OCI-LY7 (cell line): Measurements from ENCODE around the gene LTB4R. TPM values are rescaled to one million over a fixed set of nuclear protein-coding genes. Genes with fewer than 3 reads are reported as not detected.
A peak's percentile ranks its signal among the peaks of the same experiment; 100 is the strongest.

ENCODE experiments used
- BruUV-seq: library from RNA; stranded (reverse); fragments of 400-500 nt; replicated peaks from 2 replicates; lab custom pipeline; 2021; lab: Mats Ljungman, UMichigan
- CTCF ChIA-PET: fragments of 300-600 bp; sonication (Branson Sonifier 250); formaldehyde crosslinking; loops from one replicate; lab custom pipeline; 2022; ENCODE audit warnings: antibody characterized with exemption; ENCODE audit not compliant: unreplicated experiment; lab: Charles Lee
- POLR2A ChIA-PET: fragments of 300-600 bp; sonication (Branson Sonifier 250); formaldehyde crosslinking; loops from one replicate; lab custom pipeline; 2022; ENCODE audit warnings: antibody characterized with exemption; lab: Charles Lee
- DNase-seq: peaks from one replicate; pipeline ENCODE4 v3.0.0-alpha.2; 2015; ENCODE audit warnings: low spot score
- H2AFZ ChIP-seq: fragments of 200-600 bp; sonication (generic), shearing (Covaris generic); 2 replicates; pipeline ENCODE4 v1.6.1; 2014; ENCODE audit warnings: mild to moderate bottlenecking, antibody characterized with exemption, low read length, moderate library complexity
- H3K27ac ChIP-seq: fragments of 200-600 bp; sonication (generic); 2 replicates; pipeline ENCODE4 v1.5.1; 2014; ENCODE audit warnings: mixed run types, low read depth, mild to moderate bottlenecking, moderate library complexity, low read length, inconsistent platforms; ENCODE audit not compliant: poor library complexity, severe bottlenecking
- H3K36me3 ChIP-seq: fragments of 200-600 bp; sonication (generic); 2 replicates; pipeline ENCODE4 v1.6.1; 2014; ENCODE audit warnings: mild to moderate bottlenecking, antibody characterized with exemption, low read length, moderate library complexity, mixed read lengths; ENCODE audit not compliant: insufficient read depth
- H3K4me1 ChIP-seq: fragments of 200-600 bp; sonication (generic); 2 replicates; pipeline ENCODE4 v1.5.1; 2014; ENCODE audit warnings: mild to moderate bottlenecking, low read length; ENCODE audit not compliant: insufficient read depth, poor library complexity, severe bottlenecking
- H3K4me2 ChIP-seq: fragments of 200-600 bp; sonication (generic); 2 replicates; pipeline ENCODE4 v1.6.1; 2014; ENCODE audit warnings: mild to moderate bottlenecking, low read length
- H3K4me3 ChIP-seq: fragments of 200-600 bp; sonication (generic); 2 replicates; pipeline ENCODE4 v1.5.1; 2014; ENCODE audit warnings: mild to moderate bottlenecking, low read depth, low read length; ENCODE audit not compliant: poor library complexity, severe bottlenecking
- H3K79me2 ChIP-seq: fragments of 200-600 bp; sonication (generic); 2 replicates; pipeline ENCODE4 v1.6.1; 2016; ENCODE audit warnings: low read depth, mild to moderate bottlenecking, low read length, moderate library complexity, mixed read lengths; ENCODE audit not compliant: insufficient read depth
- H3K9me2 ChIP-seq: fragments of 200-600 bp; sonication (generic); 2 replicates; pipeline ENCODE4 v1.6.1; 2016; ENCODE audit warnings: mild to moderate bottlenecking, low read length, mixed read lengths; ENCODE audit not compliant: insufficient read depth
- H3K9me3 ChIP-seq: fragments of 200-600 bp; sonication (generic); 2 replicates; pipeline ENCODE4 v1.6.1; 2014; ENCODE audit warnings: mild to moderate bottlenecking, mixed run types, low read length, mixed read lengths
- H4K20me1 ChIP-seq: fragments of 200-600 bp; sonication (generic); 2 replicates; pipeline ENCODE4 v1.6.1; 2014; ENCODE audit warnings: mild to moderate bottlenecking, antibody characterized with exemption, low read length, moderate library complexity, mixed read lengths; ENCODE audit not compliant: insufficient read depth
- EZH2phosphoT487 ChIP-seq: fragments of 200-600 bp; sonication (generic); IDR thresholded peaks from 2 replicates; pipeline ENCODE4 v1.6.1; 2018; ENCODE audit warnings: low read depth, borderline replicate concordance, mild to moderate bottlenecking, mixed run types, antibody characterized with exemption, low read length, moderate library complexity, mixed read lengths
- intact Hi-C: fragments of 100-400 bp; cut with micrococcal nuclease; formaldehyde crosslinking; loops from one replicate; pipeline ENCODE4 v1.10.0; 2022; ENCODE audit not compliant: unreplicated experiment
- total RNA-seq, 2 experiments: library from RNA; depleted of rRNA in 1 of 2; stranded (reverse); fragments of >200 nt in 1 of 2; shearing (Covaris generic) in 1 of 2; gene quantifications; 2 replicates each; pipeline ENCODE4 v1.2.3, GENCODE V29; 2014 to 2022
- TF ChIP-seq, protein P1 (sequence below): fragments of 200-600 bp; sonication (generic); conservative IDR thresholded peaks from 2 replicates; pipeline ENCODE4 v1.5.1; 2014; ENCODE audit warnings: mild to moderate bottlenecking, antibody characterized with exemption, low read length, moderate library complexity, mixed read lengths

LTB4R gene
- total RNA-seq, 2 experiments from 2014 or later: 15.8 to 28.3 TPM

DNA sequence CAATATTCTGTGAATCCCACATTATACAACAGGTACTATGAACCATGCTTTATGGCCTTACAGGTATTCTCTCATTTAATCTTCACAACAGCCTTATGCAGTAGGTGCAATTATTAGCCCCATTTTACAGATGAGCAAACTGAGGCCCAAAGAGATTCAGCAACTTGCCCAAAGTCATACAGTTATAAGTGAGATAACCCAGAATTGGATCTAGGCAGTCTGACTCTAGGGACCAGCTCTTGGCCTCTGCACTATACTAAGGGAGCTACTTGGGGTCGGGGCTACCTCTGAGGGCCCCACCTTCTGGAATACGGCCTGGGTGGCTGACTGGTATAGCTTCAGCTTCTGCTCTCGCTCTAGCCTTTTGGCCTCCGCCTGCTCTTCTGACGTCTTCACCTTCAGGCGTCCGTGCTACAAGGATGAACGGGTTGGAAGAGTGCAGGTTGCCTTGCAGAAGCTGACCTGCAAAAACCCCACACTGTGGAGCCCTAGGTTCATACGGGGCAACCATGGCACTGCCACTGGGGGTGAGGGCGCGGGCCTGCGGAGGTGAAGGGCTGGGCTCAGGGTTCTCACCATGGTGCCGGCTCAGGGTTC, 40.7 kb upstream of the LTB4R start:
- Histone ChIP-seq H3K9me2 (no peaks in the 10 kb centered on the region), H3K4me1 (peaks cover 42% of the 10 kb centered on the region), H3K9me3 (no peaks in the 10 kb centered on the region), H3K4me2 (peak overlapping the region; percentile 82), H3K79me2 (no peaks in the 10 kb centered on the region), H2AFZ (peak overlapping the region; percentile 68; the same call in 1 of the 2 replicates), H3K27ac (peak overlapping the region; percentile 84), H3K36me3 (no peaks in the 10 kb centered on the region), H4K20me1 (no peaks in the 10 kb centered on the region), H3K4me3 (peak overlapping the region; percentile 84)
- ChIA-PET CTCF (interaction anchor here (1.2 to 1.9 kb wide), 3 partner anchors 24 to 38 kb away, joined by 4 to 8 read pairs (median 5); partner anchors contain the start of genes CIDEB and TINF2), POLR2A (interaction anchor here (0.6 to 3.2 kb wide), 10 partner anchors 14 to 124 kb away, joined by 3 to 21 read pairs (median 4); partner anchors contain the start of genes CHMP4A, GMPR2, MDP1 and NEDD8)
- no peak for TF ChIP-seq EZH2phosphoT487
- TF ChIP-seq, protein P1, sequence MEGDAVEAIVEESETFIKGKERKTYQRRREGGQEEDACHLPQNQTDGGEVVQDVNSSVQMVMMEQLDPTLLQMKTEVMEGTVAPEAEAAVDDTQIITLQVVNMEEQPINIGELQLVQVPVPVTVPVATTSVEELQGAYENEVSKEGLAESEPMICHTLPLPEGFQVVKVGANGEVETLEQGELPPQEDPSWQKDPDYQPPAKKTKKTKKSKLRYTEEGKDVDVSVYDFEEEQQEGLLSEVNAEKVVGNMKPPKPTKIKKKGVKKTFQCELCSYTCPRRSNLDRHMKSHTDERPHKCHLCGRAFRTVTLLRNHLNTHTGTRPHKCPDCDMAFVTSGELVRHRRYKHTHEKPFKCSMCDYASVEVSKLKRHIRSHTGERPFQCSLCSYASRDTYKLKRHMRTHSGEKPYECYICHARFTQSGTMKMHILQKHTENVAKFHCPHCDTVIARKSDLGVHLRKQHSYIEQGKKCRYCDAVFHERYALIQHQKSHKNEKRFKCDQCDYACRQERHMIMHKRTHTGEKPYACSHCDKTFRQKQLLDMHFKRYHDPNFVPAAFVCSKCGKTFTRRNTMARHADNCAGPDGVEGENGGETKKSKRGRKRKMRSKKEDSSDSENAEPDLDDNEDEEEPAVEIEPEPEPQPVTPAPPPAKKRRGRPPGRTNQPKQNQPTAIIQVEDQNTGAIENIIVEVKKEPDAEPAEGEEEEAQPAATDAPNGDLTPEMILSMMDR: no peak
- no TSS peak for BruUV-seq
- no peak for DNase-seq
- intact Hi-C loops: loop anchor here (1.0 to 2.0 kb wide), 3 partner anchors 28 to 54 kb away; partner anchors contain the start of genes DHRS1, MDP1, NOP9 and TINF2

DNA sequence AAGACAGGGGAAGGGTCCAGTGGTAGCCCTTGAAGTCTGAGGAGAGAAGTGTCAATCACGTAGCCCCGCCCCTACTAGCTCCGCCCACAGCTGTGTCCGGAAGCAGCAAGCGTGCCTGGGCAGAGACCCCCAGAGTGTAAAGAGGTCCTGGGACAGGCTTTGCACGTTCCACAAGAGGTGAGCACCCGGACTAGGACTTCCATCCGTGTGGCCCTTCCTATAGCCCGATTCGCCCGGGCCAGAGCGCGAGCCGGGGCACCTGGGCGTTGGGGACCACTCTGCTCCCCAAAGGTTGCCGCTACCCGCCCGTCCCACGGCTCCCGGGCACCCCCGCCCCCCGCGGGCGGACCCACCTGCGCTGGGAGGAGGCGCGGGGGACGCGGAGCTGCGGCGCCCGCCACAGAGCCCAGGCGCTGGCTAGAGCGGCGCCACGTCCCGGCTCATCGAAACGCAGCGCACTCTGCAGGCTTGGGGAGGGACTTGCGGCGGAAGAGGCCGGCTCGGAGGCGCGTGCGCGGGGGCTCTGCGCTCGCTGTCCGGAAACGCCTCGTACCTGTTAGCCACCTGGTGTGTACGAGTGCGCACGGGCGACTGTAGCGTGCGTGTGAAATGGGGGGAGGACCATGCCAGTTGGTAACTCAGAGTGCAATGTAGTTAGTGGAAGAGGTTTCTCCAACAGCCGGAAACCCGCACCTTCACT, 40.0 kb upstream of the LTB4R start, which contains the start of gene RABGGTA:
RABGGTA (minus strand) TSS at position 464 of the 700 bp plus-strand sequence. CDS start 482 bp downstream, outside the sequence.
- Histone ChIP-seq H3K4me3 (peak within 1 kb of the TSS; percentile 84), H3K9me3 (no peaks in the 10 kb centered on the region), H3K79me2 (no peaks in the 10 kb centered on the region), H3K4me1 (peaks cover 43% of the 10 kb centered on the region), H2AFZ (peak within 1 kb of the TSS; percentile 68), H3K9me2 (no peaks in the 10 kb centered on the region), H3K4me2 (peak within 1 kb of the TSS; percentile 82), H3K36me3 (no peaks in the 10 kb centered on the region), H3K27ac (peak within 1 kb of the TSS; percentile 84), H4K20me1 (no peaks in the 10 kb centered on the region)
- TF ChIP-seq EZH2phosphoT487: no peak
- TF ChIP-seq, protein P1: peak; percentile 80
- intact Hi-C loops: loop anchor here (1.0 to 2.0 kb wide), 3 partner anchors 28 to 55 kb away; partner anchors contain the start of genes DHRS1, MDP1, NOP9 and TINF2
- BruUV-seq: no TSS peak
- CTCF ChIA-PET: interaction anchor here (1.2 to 1.9 kb wide), 3 partner anchors 25 to 37 kb away, joined by 4 to 8 read pairs (median 5); partner anchors contain the start of genes CIDEB and TINF2
- POLR2A ChIA-PET: interaction anchor here (0.6 to 3.2 kb wide), 10 partner anchors 20 to 158 kb away, joined by 3 to 21 read pairs (median 4); partner anchors contain the start of genes CHMP4A, GMPR2, MDP1 and NEDD8
- peak; percentile 97 for DNase-seq
